NOMO-1 treated with DMSO at 0.1 percent for 48 hours (cell line): Measurements from ENCODE around the gene SERTAD2.

Source experiments
- DNase-seq: peaks from one replicate; lab custom pipeline; 2025; ENCODE audit not compliant: unreplicated experiment; lab: John Stamatoyannopoulos, UW

The SERTAD2 gene

GRCh38 chr2:64675860-64676259 lies 22.1 kb upstream of the SERTAD2 start:
- DNase-seq: no peak

- peak; percentile 77 for DNase-seq
Measured at GRCh38 chr2:64672708-64673107, 19.0 kb upstream of the SERTAD2 start.

DNA sequence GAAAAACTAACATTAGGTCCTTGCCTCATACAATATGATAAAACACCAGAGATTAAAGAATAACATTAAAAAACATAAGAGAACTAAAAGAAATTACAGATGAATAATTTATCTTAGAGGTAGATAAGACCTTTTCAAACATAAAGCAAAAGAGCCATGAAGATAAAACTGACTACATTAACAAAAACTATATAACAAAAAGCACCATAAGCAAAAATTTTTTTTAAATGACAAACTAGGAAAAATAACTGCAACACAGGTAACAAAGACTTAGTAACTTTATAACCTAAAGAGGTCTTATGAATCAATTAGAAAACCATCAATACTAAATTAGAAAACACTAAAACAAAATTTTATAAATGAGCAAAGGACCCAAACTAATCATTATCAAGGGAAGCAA lies 16.3 kb upstream of the SERTAD2 start:
- no peak for DNase-seq

- no peak for DNase-seq
Measured at GRCh38 chr2:64669288-64669687, 15.6 kb upstream of the SERTAD2 start.

DNA sequence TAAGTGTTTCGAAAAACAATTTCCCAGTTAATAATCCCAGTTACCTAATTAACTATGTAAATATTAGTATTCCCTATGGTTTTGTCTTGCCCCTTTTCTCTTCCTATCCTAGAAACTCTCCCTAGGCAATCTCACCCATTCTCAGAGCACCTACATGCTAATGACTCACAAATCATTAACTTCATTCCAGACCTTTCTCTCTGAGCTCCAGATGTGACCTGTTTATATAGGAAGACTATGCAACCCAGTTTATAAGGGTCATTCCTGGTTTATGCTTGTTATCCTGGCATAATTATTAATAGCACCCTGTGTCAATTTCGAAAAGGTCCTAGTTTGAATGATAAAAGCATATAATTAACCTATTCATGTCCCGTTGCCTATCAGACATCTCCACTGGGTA lies 14.8 kb upstream of the SERTAD2 start:
- DNase-seq: no peak

DNA sequence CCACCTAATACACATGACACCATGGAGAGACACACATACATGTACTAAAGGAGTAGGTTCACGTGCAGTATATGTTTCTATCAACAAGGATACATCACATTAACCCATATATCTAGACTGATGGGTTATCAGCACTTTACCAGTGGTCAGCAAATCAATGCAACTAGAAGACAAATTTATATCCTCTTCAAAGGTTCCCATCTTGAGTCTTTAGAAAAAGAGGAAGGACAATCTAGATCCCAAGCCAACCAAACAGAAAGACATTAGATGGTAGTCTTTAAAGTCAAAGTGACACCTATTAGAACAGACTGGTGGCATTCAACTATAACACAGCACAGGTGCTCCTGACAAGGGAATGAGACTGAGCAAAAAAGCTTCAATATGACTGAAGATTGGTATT lies 13.8 kb upstream of the SERTAD2 start:
- DNase-seq: peak; percentile 31

DNA sequence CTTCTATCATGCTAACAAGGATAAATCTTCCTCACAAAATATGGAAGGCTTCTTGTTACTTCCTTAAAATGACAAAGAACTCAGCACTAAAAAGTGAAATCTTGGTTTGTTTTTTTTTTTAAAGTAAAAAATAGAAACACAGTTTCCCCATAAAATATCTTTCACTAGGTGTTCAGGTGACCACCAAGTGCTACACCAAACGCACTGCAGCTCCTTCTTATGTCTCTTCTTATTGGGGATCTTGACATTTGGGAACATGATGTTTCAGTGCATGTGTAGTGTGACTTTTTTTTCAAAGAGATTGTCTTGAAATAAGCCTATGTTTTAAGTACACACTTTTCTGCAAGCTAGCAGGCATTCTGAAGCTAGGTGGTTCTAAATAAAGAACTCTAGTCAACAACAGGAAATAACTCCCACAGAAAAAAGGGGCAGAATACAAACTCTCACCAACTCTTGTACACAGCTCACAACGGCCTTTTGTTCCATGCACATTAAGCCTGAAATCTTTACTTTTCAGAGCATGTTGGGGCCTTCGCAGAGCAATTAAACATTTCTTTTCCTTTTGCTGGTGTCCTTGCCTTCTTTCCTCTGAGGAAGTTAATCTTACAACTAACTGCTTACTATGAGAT lies 13.2 kb upstream of the SERTAD2 start:
- no peak for DNase-seq

DNA sequence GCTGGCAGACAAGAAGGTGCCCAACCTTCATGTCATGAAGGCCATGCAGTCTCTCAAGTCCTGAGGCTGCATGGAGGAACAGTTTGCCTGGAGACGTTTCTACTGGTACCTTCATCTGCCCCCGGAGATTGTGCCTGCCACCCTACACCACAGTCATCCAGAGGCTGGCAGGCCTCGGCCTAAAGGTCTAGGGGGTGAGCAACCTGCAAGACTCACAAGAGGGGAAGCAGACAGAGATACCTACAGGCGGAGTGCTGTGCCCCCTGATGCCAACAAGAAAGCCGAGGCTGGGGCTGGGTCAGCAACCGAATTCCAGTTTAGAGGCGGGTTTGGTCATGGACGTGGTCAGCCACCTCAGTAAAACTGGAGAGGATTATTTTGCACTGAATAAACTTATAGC lies 12.0 kb upstream of the SERTAD2 start:
- DNase-seq: no peak

GRCh38 chr2:64663402-64663801 lies 9.7 kb upstream of the SERTAD2 start:
- no peak for DNase-seq

DNA sequence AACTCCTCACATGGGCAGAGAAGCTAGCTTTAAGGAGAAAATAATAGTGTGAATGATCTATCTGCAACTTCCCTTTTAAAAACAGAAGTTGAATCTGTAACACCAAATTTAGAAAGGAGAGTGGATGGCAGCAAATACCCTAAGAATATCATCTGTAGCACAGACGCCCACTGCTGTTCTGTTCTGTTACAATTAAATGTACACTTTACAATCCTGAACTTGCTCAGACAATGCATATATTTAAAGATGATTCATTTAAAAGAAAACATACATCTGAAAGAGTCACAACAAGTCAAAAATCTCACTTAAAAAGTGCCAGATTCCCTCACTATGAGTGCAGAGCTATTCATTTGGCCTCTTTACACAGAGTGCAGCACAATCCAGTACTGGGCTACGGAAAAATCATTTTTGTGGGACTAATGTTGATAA lies 8.0 kb upstream of the SERTAD2 start:
- DNase-seq: peak; percentile 81

DNA sequence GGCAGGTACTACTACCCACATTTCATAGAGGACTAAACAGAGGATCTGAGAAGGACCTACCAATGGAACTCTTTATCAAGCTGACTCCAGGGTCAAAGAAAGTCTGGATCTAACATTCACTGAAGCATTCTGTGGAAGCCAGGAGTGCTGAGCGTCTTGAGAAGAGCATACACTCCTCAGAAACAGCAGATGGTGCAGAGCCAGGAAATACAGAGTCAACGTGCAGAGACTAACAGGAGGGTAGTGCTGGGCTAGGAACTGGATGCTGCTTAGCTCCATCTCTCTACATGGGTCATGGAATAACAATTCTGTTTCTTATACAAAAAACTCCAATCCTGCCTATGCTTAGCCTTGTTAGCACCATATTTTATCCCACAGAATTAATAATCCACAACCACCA lies 5.5 kb upstream of the SERTAD2 start:
- DNase-seq: no peak

DNA sequence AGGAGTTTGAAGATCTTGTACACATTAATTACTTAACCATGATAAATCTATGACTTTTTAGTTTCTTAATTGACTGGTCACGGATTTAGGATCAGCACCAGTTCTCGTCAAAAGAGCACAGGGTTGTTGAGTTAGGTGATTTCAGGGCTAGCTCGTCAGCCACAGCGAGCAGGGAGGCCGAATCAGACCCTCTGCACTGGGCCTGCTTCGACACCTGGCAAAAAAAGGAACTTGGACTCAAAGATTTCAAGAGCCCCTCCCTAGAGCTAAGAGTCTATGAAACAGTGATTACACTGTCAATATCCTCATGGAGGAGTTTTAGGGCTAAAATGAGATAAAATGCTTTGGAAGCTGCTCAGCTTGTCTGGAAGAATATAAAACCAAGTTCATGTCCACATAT lies 4.6 kb upstream of the SERTAD2 start:
- DNase-seq: peak; percentile 57

GRCh38 chr2:64657411-64657810 lies 3.7 kb upstream of the SERTAD2 start:
- peak; percentile 94 for DNase-seq

DNA sequence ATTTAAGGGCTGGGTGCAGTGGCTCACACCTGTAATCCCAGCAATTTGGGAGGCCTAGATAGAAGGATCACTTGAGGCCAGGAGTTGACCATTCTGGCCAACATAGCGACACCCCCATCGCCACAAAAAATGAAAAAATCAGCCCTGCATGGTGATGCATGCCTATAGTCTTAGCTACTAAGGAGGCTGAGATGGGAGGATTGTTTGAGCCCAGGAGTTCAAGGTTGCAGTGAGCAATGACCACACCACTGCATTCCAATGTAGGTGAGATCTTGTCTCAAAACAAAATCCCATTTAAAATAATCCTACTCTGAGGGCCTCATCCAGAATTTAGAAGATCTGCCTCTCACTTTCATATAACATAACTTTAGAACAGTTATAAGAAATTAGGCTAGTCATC lies 2.7 kb upstream of the SERTAD2 start:
- DNase-seq: no peak

- peak; percentile 85 for DNase-seq
Measured at GRCh38 chr2:64655873-64656272, 2.2 kb upstream of the SERTAD2 start.

GRCh38 chr2:64655018-64655664 lies 1.4 kb upstream of the SERTAD2 start:
- peak; percentile 40 for DNase-seq

DNA sequence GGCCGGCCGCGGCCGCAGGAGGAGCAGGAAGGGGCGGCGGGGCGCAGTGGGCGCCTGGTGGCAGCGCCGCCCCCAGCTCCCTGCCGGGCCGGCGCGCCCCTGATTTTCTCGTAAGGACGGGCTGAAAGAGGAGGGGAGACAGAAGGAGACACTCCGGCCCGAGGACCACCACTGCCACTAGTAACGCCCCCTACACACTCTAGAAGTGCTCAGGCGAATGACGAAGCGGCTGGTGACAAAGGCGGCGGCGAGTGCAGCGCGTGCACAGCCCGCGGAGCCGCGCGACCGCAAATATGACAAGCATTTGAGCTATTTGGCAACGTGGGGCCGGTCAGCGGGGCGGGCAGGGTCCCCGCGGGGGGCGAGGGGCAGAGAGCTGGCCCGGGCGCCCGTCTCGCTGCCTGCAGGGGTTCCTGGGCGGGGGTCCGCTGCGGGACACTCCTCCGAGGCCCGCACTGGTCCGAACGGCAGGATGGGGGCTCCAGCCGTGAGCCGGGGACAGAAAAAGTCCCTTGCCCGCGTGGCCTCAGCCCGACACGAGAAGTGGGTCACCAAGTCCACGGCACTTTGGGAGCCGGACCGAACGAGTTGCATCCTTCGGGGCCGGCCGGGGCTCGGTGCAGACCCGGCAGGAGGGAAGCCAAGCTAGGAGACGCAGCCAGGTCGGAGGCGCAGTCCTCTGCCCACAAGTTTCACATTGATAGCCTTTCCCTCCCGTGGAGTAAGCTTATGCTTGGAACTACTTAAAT lies 524 bp upstream of the SERTAD2 start:
- DNase-seq: peak; percentile 82

GRCh38 chr2:64652231-64653108 lies 1.2 kb downstream of the SERTAD2 start:
- DNase-seq: peak; percentile 50

DNA sequence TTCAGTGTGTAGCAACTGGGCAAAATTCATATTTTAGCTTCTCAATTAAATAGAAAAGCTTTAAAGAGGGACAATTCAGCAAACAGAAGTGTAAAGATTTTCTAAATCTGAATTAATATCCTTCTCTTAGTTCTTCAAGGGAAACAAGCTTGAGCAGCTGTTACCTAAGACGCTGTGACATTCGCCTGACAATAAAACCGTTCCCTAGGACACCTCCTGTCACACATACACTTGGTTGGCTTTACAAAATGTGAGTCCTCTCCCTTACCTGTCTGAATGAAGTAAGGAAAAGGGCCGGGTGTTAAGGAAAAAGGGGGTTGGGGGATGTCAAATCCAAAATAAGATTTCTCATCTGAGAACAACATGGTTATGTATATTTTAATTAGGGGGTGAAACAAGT lies 2.1 kb downstream of the SERTAD2 start:
- DNase-seq: no peak

GRCh38 chr2:64650722-64651338 lies 2.9 kb downstream of the SERTAD2 start:
- DNase-seq: peak; percentile 19

DNA sequence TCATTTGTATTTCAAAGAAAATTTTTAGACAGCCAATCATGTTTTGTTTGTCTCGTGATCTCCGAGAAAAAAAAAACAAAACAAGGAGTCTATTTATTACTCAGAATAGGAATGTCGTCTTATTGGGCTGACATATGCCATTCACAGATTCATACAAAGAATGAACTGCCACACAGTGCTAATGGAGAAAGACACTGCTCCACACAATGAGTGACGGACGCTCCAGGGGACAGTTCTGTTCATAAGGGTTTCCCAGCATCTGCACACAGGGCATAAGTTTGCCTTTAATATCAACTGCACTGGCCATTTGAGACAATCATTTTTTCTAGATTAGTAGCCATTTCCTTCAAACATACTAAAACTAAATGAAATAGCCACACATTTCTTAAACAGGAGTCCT lies 3.4 kb downstream of the SERTAD2 start:
- DNase-seq: no peak
